Activated CD8-positive, alpha-beta T cell treated with anti-CD3 and anti-CD28 coated beads, Interleukin-2, amount 10 ng/mL, durations not matched to agents 7 days and 5 days (primary cell): ENCODE results near the gene FGF9. TPM values are rescaled to one million over a fixed set of nuclear protein-coding genes. Genes with fewer than 3 reads are reported as not detected.

Experiments
- ATAC-seq: fragments of 150-1000 bp; cut with Tn5 transposase; one replicate; pipeline ENCODE4 v1.10.0; 2021; ENCODE audit warnings: moderate library complexity
- CTCF ChIA-PET: fragments of 350-600 bp; sonication (Branson Sonifier 250); formaldehyde crosslinking; loops from one replicate; lab custom pipeline; 2021; ENCODE audit warnings: antibody characterized with exemption; lab: Charles Lee
- POLR2A ChIA-PET: fragments of 350-600 bp; sonication (Branson Sonifier 250); formaldehyde crosslinking; loops from one replicate; lab custom pipeline; 2021; ENCODE audit warnings: antibody characterized with exemption; lab: Charles Lee
- DNase-seq: peaks from one replicate; pipeline ENCODE4 v3.0.0-alpha.2; 2020
- H3K27ac Mint-ChIP-seq: one replicate; pipeline ENCODE4 v1.8.0; 2021; ENCODE audit warnings: mild to moderate bottlenecking, mixed read lengths
- H3K27me3 Mint-ChIP-seq: one replicate; pipeline ENCODE4 v1.8.0; 2021; ENCODE audit warnings: low read depth, mixed read lengths
- H3K36me3 Mint-ChIP-seq: one replicate; pipeline ENCODE4 v1.8.0; 2021; ENCODE audit warnings: low read depth, mixed read lengths
- H3K4me1 Mint-ChIP-seq: one replicate; pipeline ENCODE4 v1.8.0; 2021; ENCODE audit warnings: low read depth, mixed read lengths
- H3K4me3 Mint-ChIP-seq: one replicate; pipeline ENCODE4 v1.8.0; 2021; ENCODE audit warnings: mild to moderate bottlenecking, mixed read lengths
- H3K9me3 Mint-ChIP-seq: one replicate; pipeline ENCODE4 v1.8.0; 2022; ENCODE audit warnings: mixed read lengths; ENCODE audit not compliant: insufficient read depth
- total RNA-seq, 2 experiments: library from RNA; stranded (reverse); gene quantifications; one replicate each; pipeline ENCODE4 v1.2.3, GENCODE V29; 2021

The FGF9 gene
- total RNA-seq, 2 experiments from 2014 or later: 0.21 TPM; not detected in 1

DNA sequence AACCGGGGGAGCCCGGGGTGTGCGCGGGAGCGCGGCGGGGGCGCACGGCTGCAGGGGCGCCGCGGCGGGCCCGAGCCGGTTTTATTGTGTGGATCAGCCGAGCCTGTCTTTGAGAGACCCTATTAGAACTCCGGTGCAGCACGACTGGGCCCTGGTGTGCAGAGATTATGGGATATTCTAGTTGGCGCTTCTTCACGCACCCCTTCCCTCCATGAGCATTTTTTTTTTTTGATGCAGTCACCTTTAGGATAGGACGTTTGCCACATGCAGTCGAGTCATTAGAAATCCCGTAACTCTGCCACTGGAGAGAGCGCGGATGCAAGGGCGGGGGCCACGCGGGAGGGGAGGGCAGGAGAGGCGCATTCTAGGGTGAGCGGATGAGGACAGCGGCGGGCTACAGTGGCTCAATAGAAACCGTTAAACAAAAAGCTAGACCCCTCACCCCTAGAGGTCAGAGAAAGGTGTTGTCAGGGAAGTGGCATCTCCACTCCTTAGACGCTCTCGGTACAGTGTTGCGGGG, 3.7 kb downstream of the FGF9 start:
- Mint-ChIP-seq H3K4me3 (peak overlapping the region; percentile 64), H3K4me1 (peaks cover 32% of the 10 kb centered on the region), H3K9me3 (no peaks in the 10 kb centered on the region), H3K36me3 (peaks cover 1% of the 10 kb centered on the region), H3K27me3 (peaks cover 54% of the 10 kb centered on the region), H3K27ac (no peak overlapping the region)
- ChIA-PET POLR2A (interaction anchor here (1.1 kb wide), 1 partner anchor 71 kb away, joined by 3 read pairs; the partner anchor contains the start of gene MICU2), CTCF (interaction anchor here (1.0 kb wide), 1 partner anchor 37 kb away, joined by 3 read pairs; no protein-coding TSS in a partner anchor)
- ATAC-seq: no peak
- DNase-seq: no peak

DNA sequence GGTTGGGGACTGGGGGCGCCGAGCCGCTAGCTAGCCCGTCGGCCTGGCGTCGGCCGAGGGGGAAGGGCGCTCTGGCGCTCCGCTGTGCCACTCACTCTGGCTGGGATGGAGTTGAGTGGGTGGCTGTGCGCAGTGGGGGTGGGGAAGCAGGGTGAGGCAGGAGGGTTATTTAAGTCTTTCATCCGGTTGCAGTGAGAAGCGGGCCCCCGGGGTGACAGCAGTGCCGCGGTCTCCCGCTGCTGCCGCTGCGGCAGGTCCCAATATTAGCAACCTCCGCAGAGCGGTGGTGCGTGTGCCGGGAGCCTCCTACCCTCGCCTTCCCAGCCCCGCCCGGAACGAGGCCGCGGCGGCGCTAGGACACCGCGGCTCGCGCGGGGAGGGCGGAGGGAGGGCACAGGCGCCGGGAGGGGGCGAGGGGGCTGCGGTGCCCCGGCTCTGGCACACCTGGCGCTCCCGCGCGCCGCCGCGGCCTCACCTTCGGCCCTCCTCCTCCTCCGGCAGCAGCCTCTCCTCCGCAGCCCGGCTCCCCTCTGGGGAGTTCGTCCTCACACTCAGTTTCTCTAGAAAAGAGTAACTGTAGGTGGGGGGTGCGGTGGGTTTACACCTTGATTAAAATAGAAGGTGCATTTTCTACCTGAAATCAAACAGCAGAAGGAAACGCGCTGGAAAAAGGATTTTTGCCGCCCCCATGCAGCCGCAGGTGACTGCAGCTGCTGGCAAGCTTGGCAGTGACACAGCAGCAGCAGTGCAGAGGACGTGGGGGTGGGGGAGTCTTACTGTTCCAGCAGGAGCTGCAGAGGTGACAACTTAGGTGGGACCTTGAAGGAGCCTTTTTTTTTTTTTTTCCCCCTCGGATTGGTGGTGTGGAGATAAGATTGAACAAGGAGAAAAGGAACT, 4.5 kb downstream of the FGF9 start:
- peaks cover 31% of the 10 kb centered on the region for H3K4me1 Mint-ChIP-seq
- no peak overlapping the region for H3K27ac Mint-ChIP-seq
- H3K27me3 Mint-ChIP-seq: peaks cover 53% of the 10 kb centered on the region
- ChIA-PET POLR2A (interaction anchor here (1.1 kb wide), 1 partner anchor 71 kb away, joined by 3 read pairs; the partner anchor contains the start of gene MICU2), CTCF (interaction anchor here (0.7 to 1.3 kb wide), 2 partner anchors 11 to 70 kb away, joined by 3 to 5 read pairs; no protein-coding TSS in a partner anchor)
- DNase-seq (peak; percentile 57), ATAC-seq (peak; percentile 6)
- H3K36me3 Mint-ChIP-seq: peaks cover 1% of the 10 kb centered on the region
- peak overlapping the region; percentile 56 for H3K4me3 Mint-ChIP-seq
- H3K9me3 Mint-ChIP-seq: no peaks in the 10 kb centered on the region

DNA sequence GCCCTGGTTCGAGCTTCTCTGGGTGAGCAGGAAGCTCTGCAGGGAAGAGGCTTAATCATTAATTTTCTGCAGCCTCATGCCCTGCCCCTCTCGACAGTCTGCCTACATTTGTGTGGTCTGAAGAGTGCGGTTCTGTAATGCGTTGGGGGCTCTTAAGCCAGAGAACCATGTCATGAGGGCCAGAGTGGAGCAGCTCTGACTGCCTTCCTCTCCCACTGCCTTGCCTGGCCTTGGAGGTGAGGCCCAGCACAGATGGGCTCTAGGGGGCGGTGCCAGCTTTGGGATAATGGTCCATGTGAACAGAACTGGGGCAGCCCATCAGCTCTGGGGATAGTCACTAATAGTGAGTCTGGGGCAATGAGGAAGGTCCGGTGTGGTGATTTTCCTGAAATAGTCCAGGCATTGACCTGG, 5.7 kb downstream of the FGF9 start:
- no peak for ATAC-seq
- Mint-ChIP-seq H3K9me3 (no peaks in the 10 kb centered on the region), H3K36me3 (peaks cover 1% of the 10 kb centered on the region), H3K27me3 (peaks cover 50% of the 10 kb centered on the region), H3K4me3 (no peak overlapping the region), H3K27ac (no peak overlapping the region), H3K4me1 (peaks cover 20% of the 10 kb centered on the region)
- ChIA-PET POLR2A (no interaction called here), CTCF (interaction anchor here (0.9 to 1.3 kb wide), 2 partner anchors 9 to 18 kb away, joined by 4 to 5 read pairs; no protein-coding TSS in a partner anchor)
- peak; percentile 35 for DNase-seq

DNA sequence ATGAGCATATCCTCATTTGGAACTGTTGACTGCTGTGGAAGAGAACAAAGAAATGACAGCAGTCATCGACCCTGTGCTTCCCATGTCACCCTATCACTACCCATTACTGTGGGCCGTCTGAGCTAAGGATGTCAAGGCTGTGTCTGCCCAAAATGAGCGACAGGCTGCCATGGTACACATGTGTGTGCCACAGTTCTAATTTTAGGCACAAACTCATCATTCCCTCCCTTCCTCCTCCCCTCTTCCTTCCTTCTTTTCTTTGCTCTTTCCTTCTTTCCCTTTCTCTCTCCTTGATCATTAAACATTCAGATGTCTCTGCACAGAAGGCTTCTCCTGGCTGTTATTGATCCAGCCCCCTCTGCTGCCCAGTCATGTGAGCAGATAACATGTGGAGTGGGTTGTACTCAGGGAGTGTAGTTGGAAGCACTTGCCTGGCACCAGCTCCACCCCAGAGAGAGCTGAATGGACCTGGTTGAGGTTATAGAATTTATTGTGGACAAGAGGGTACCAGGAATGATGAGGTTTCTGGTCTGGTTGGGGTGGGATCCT, 6.3 kb downstream of the FGF9 start:
- Mint-ChIP-seq H3K36me3 (peaks cover 1% of the 10 kb centered on the region), H3K4me1 (peaks cover 17% of the 10 kb centered on the region), H3K27me3 (peaks cover 46% of the 10 kb centered on the region), H3K27ac (no peak overlapping the region), H3K9me3 (no peaks in the 10 kb centered on the region), H3K4me3 (no peak overlapping the region)
- CTCF ChIA-PET: interaction anchor here (0.6 to 1.3 kb wide), 2 partner anchors 9 to 114 kb away, joined by 3 to 5 read pairs; no protein-coding TSS in a partner anchor
- DNase-seq (no peak), ATAC-seq (no peak)
- POLR2A ChIA-PET: no interaction called here

DNA sequence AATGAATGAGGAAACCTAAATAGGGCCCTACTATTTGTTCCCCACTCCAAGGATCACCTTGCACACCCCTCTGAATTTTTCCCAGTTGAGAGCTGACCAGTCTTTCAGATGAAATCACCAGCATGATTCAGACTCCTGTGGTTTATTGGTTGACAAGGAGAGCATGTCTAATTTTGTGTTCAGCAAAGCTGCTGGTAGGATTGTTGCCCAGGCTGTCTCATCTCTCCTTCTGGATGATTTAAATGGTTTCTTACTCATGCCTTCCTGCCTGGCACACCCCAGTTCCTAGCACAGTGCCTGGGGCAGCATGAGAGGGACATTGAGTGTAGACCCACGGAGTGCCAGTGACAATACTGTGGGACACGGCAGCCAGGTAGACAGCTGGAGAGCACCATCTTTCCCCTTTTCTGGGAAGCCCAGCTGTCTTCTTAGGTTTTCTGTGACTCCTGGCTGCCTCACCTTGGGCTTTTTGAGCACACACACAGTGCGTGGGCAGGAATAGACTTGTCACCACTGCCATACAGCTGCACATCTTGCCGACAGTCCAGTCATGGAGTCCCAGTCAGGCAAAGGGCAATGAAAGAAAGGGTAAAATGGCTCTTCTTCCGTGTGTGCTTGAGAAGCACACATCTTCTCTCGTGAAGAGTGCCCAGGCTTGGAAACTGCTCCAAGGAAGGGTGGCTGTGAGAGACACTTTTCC, 12.3 kb downstream of the FGF9 start:
- H3K4me1 Mint-ChIP-seq: peaks cover 2% of the 10 kb centered on the region
- DNase-seq (no peak), ATAC-seq (no peak)
- H3K27ac Mint-ChIP-seq: no peak overlapping the region
- no peak overlapping the region for H3K4me3 Mint-ChIP-seq
- peaks cover 18% of the 10 kb centered on the region for H3K27me3 Mint-ChIP-seq
- ChIA-PET CTCF (no interaction called here), POLR2A (no interaction called here)
- H3K36me3 Mint-ChIP-seq: no peaks in the 10 kb centered on the region
- H3K9me3 Mint-ChIP-seq: no peaks in the 10 kb centered on the region

DNA sequence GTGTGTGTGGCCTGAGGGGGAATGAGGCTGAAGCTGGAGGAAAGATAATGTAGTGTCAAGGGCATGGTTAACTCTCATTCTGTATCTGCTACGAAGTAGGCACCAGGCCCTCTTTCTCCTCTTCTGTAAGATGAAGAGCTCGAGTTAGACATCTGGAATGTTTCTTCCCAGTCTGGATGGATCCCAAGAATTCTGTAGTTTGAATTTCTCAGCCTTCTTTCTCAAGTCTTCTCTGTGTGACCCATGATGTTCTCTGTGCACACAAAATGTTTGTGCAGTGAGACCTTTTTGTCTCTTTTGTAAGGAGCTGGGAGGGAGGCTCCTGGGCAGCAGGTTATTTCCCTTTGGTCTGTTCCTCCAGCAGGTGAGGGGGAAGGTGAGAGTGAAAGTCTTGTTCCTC, 13.7 kb downstream of the FGF9 start:
- Mint-ChIP-seq H3K36me3 (no peaks in the 10 kb centered on the region), H3K4me1 (peaks cover 2% of the 10 kb centered on the region), H3K27ac (no peak overlapping the region), H3K27me3 (peaks cover 16% of the 10 kb centered on the region), H3K9me3 (no peaks in the 10 kb centered on the region), H3K4me3 (no peak overlapping the region)
- no peak for ATAC-seq
- ChIA-PET CTCF (no interaction called here), POLR2A (no interaction called here)
- no peak for DNase-seq

DNA sequence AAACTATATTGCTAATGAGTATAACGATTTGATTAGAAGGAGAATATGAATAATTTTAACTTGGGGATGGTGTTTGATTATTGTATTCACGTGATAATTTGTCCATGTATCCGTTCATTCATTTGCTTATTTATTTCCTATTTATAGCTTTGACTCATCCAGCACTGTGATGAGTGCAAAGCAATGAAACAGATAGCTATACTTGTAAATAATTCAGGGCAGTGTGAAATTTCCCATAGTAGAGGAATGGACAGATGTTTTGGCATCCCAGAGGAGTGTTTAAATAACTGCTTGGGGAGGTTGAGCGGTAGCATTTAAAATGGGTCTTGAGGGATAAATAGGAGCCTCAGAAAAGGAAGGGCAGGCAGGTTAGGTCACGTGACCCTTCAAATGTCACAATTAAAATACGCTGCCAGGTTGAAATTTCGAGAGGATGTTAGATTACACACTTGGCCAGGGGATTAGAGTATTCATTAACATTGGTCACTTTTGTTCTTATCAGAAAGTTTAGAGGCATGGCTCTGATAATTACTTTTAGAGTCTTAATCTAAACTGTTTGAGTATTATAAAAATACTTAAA, 14.7 kb downstream of the FGF9 start:
- no peaks in the 10 kb centered on the region for H3K36me3 Mint-ChIP-seq
- ATAC-seq (no peak), DNase-seq (no peak)
- ChIA-PET POLR2A (no interaction called here), CTCF (interaction anchor here (1.8 kb wide), 1 partner anchor 9 kb away, joined by 5 read pairs; no protein-coding TSS in a partner anchor)
- no peaks in the 10 kb centered on the region for H3K9me3 Mint-ChIP-seq
- no peak overlapping the region for H3K27ac Mint-ChIP-seq
- no peak overlapping the region for H3K4me3 Mint-ChIP-seq
- H3K4me1 Mint-ChIP-seq: peaks cover 2% of the 10 kb centered on the region
- H3K27me3 Mint-ChIP-seq: peaks cover 16% of the 10 kb centered on the region

DNA sequence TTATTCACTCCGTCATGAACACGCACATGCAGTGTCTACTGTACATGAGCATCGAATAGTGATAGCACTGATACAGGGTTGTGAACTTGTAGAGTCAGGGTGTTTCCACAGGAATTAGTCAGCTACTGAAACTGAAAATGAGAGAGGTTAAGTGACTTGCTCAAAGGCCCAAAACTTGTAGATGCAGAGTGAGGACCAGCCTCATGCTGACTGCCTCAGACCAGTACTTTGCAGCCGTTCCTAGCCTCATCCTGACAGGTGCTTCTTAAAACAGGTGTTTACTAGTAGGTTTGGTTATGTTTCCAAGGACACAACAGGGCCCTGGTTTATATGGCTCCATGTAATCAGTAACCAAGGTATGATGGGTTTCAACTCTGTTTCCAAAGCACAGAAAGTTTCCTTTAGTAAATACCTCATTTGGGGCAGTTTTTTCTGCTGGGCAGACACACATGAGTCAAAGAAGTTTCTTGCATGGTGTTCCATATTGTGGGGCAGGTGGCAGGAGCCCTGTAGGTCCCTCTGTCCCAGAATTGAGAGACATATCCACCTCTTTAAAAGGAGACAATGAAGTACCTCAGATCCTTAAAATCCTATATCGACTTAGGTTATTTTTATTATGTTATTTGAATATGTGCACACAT, 16.0 kb downstream of the FGF9 start:
- Mint-ChIP-seq H3K27ac (no peak overlapping the region), H3K4me3 (no peak overlapping the region), H3K27me3 (peaks cover 13% of the 10 kb centered on the region), H3K36me3 (no peaks in the 10 kb centered on the region), H3K4me1 (peaks cover 2% of the 10 kb centered on the region), H3K9me3 (no peaks in the 10 kb centered on the region)
- ChIA-PET CTCF (interaction anchor here (1.8 kb wide), 1 partner anchor 11 kb away, joined by 5 read pairs; no protein-coding TSS in a partner anchor), POLR2A (no interaction called here)
- DNase-seq (no peak), ATAC-seq (peak; percentile 23)

DNA sequence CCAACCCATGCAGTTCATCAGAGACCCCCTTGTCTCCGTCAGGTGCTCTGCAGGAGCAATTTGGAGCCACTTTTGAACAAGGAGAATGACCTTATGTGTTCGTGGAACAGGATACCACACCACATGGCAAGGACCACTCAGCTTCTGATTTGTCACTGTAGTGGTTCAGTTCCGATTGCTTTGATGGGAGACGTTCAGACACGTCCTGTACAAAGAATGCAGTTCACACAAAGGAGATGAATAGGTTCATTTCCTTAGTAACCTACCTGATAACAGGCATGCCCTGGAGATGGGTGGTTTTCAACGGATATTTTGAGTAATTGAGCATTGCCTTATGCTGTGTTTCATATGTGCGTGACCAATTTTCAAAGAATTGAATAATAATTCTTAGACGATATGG, 17.2 kb downstream of the FGF9 start:
- ChIA-PET CTCF (no interaction called here), POLR2A (no interaction called here)
- H3K4me1 Mint-ChIP-seq: peaks cover 2% of the 10 kb centered on the region
- no peak overlapping the region for H3K27ac Mint-ChIP-seq
- H3K36me3 Mint-ChIP-seq: no peaks in the 10 kb centered on the region
- H3K9me3 Mint-ChIP-seq: no peaks in the 10 kb centered on the region
- peaks cover 11% of the 10 kb centered on the region for H3K27me3 Mint-ChIP-seq
- ATAC-seq (no peak), DNase-seq (no peak)
- no peak overlapping the region for H3K4me3 Mint-ChIP-seq

DNA sequence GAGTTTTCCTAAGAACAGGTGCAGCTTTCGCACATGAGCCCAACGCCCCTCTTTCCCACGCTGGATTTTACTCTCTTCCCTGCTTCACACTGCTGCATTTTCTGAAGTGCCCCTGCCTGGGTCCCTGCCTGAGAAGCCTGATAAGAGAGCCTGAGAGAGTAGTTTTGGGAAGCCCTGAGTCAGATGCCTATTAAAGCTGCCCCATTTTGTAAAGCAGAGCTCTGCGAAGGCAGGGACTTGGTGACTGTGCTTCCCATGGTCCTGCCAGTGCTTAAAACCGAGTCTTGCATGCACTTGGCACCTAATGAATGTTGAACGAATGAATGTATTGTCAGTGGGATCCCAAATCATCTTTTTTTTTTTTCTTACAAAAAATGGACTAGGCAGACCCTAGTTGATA, 18.2 kb downstream of the FGF9 start:
- no peak overlapping the region for H3K27ac Mint-ChIP-seq
- DNase-seq: no peak
- no peak for ATAC-seq
- no peak overlapping the region for H3K4me3 Mint-ChIP-seq
- peaks cover 2% of the 10 kb centered on the region for H3K4me1 Mint-ChIP-seq
- no peaks in the 10 kb centered on the region for H3K36me3 Mint-ChIP-seq
- H3K9me3 Mint-ChIP-seq: no peaks in the 10 kb centered on the region
- peaks cover 5% of the 10 kb centered on the region for H3K27me3 Mint-ChIP-seq
- CTCF ChIA-PET: no interaction called here
- POLR2A ChIA-PET: interaction anchor here (0.6 kb wide), 1 partner anchor 244 kb away, joined by 3 read pairs; no protein-coding TSS in a partner anchor

DNA sequence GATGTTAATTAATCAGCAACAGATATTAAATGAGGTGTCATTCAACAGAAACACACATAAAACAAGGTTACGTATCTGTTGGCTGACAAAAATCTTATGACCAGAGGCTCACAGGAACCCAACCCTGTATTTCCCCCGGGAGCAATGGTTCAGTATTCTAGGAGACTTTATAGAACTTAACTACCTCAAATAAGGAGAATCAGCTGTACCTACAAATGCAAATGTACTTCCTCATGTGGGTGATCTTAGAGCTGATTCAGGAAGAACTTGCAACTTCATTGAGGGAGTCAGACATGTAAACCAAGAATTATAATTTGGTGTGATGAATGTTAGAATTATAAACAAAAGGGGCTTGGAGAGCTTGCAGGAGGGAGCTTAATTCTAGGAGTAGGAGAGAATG, 20.1 kb downstream of the FGF9 start:
- Mint-ChIP-seq H3K9me3 (no peaks in the 10 kb centered on the region), H3K4me3 (no peak overlapping the region), H3K36me3 (no peaks in the 10 kb centered on the region), H3K27ac (no peak overlapping the region), H3K4me1 (peaks cover 2% of the 10 kb centered on the region), H3K27me3 (no peaks in the 10 kb centered on the region)
- ATAC-seq (no peak), DNase-seq (no peak)
- POLR2A ChIA-PET: no interaction called here
- CTCF ChIA-PET: no interaction called here
